ENCODE data around the gene ARID3B.

DNA sequence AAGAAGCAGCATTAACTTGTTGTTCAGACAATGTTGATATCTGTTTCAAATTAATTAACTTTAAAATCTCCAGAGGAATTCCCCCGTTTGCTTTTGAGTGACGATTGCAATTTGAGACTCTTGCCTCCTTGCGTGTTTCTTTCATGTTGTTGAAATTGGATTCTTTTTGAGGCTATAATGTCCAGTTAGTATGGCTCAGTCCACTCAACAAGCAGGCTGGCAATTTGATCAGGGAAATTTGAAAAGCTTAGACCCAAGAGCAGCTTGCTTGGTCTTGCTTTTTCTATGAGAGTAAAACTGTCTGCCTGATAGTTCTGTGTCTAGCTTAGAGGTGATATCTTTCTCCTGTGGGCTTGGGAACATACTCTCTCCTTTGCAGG is 2.0 kb downstream of the ARID3B start:
- no peak for TF ChIP-seq EP300 (IDR thresholded peaks at IDR 0.05)
- TF ChIP-seq, protein P1, sequence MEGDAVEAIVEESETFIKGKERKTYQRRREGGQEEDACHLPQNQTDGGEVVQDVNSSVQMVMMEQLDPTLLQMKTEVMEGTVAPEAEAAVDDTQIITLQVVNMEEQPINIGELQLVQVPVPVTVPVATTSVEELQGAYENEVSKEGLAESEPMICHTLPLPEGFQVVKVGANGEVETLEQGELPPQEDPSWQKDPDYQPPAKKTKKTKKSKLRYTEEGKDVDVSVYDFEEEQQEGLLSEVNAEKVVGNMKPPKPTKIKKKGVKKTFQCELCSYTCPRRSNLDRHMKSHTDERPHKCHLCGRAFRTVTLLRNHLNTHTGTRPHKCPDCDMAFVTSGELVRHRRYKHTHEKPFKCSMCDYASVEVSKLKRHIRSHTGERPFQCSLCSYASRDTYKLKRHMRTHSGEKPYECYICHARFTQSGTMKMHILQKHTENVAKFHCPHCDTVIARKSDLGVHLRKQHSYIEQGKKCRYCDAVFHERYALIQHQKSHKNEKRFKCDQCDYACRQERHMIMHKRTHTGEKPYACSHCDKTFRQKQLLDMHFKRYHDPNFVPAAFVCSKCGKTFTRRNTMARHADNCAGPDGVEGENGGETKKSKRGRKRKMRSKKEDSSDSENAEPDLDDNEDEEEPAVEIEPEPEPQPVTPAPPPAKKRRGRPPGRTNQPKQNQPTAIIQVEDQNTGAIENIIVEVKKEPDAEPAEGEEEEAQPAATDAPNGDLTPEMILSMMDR (IDR thresholded peaks at IDR 0.05) = no peak

All from tibial nerve (tissue), 4 donors.